ENCODE results near the gene TEAD1.

The TEAD1 gene

DNA sequence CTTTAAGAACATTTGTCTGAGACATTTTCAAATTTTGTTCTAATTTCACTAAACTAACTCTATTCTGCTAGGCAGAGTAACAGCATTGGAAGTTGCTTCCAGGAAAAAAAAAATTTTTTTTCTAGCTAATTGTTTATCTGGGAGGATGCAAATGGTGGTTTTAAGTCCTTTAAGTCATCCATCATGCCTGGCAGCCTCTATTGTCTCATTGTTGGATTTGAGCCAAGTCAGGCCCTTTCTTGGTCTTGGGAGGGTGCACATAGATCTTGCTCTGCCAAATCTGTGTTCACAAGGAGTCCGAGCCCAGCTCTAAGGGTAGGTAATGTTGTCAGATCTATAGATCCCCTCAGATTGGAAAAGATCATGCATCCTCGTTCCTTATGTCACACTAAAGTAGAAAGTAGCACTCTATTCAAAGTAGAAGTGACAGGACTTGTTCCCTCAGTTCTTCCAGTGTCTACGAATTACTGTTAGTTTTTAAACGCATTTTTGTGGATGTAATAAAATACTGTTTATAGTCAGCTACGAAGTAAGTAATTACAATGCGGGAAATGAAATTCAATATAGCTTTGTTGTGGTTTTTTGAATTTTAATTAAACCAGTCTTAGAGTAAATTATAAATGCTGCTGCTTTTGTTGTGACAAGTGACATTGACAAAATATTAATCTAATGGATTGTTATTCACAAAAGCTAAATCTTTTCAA is 168.9 kb downstream of the TEAD1 start:
- DNase-seq (ENCODE audit: low read depth), result peak; percentile 72
- TF ChIP-seq, protein P1, sequence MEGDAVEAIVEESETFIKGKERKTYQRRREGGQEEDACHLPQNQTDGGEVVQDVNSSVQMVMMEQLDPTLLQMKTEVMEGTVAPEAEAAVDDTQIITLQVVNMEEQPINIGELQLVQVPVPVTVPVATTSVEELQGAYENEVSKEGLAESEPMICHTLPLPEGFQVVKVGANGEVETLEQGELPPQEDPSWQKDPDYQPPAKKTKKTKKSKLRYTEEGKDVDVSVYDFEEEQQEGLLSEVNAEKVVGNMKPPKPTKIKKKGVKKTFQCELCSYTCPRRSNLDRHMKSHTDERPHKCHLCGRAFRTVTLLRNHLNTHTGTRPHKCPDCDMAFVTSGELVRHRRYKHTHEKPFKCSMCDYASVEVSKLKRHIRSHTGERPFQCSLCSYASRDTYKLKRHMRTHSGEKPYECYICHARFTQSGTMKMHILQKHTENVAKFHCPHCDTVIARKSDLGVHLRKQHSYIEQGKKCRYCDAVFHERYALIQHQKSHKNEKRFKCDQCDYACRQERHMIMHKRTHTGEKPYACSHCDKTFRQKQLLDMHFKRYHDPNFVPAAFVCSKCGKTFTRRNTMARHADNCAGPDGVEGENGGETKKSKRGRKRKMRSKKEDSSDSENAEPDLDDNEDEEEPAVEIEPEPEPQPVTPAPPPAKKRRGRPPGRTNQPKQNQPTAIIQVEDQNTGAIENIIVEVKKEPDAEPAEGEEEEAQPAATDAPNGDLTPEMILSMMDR (IDR thresholded peaks at IDR 0.05; ENCODE audit: insufficient read depth, low read depth, low read length, missing control alignments), result no peak
- H3K4me3 ChIP-seq (ENCODE audit: low read length), result no peak overlapping the region

DNA sequence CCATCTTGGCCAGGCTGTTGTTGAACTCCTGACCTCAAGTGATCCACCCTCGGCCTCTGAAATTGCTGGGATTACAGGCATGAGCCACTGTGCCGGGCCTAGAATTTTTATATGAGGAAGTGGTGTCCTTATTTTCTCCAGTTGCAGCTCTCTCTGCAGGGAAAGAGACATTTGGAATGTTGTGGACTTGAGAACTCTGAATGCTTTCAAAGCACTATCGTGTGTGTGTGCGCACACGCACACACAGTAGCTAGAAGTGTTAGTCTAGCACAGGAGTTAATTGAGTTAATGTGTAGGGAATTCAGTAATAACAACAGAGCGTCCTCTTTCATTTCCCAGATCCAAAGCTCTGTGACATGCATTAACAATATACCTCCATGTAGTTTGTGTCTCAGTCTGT is 170.9 kb downstream of the TEAD1 start:
- TF ChIP-seq, protein P1 (IDR thresholded peaks at IDR 0.05; ENCODE audit: insufficient read depth, low read depth, low read length, missing control alignments), result no peak
- no peak overlapping the region for H3K4me3 ChIP-seq (ENCODE audit: low read length)
- DNase-seq (ENCODE audit: low read depth), result no peak

DNA sequence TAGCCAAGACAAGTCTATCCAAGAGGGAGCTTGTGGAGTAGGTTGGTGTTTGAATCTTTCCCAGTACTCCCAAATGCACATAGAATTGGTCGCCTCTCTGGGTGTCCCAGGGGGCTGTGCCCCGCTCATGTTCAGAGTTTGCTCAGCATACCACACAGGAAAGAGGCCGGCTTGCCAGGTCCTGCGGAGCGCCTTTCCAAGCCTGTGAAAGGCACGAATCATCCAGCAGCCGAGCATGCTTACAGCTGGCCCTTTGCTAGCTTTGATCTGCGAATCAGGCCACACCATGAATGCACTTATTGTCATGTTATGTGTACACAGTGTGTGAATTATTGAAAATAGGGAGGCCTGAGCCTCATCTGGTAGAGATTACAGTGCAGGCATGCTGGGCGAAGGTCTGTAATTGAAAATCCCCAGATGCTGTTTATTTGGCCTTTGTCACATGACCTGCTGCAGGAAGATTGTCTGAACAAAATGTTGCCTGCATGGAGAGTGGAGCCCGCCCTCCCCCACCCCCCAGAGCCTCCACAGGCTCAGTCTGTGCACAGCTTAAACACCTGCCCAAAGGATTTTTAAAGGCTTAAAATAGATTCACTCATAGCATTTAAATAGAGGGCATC is 171.6 kb downstream of the TEAD1 start:
- no peak overlapping the region for H3K4me3 ChIP-seq (ENCODE audit: low read length)
- DNase-seq (ENCODE audit: low read depth), result no peak
- TF ChIP-seq, protein P1 (IDR thresholded peaks at IDR 0.05; ENCODE audit: insufficient read depth, low read depth, low read length, missing control alignments), result no peak

DNA sequence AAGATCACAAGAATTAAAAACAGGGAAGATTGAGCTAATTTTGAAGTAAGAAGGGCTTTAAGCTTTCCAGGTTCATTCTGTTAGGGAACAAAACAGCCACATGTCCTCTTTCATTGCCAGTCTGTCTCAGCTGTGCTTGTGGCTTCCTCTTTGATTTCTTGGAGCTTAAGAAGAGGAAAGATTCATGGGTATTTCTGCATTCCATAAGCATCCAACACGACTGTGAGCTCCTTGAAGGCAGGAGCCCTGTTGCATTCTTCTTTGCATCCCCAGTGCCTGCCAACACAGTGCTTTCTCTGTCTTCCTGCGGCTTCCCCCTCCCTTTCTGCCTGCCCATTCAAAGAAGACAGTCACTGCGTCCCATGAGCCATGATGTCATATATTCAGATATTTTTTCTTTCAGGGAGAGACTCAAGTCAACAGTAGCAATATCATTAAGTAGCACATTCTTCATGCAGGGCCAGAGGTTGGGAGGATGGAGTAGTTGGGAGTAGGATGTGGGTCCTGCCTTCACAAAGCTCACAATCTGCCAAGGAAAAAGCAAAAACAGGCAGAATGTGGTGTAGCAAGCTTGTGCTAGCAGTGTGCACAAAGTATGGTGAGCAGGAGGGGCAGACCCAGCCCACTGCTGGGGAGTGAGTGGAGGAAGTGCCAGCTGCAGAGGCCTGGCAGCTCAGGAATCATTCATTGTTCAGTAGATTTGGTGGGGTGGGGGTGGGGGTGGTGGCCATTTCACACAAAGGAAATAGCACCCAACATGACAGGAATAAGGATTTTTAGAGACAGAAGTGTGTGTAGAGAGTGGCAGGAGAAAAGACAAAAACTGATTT is 172.8 kb downstream of the TEAD1 start:
- DNase-seq (ENCODE audit: low read depth), result no peak
- H3K4me3 ChIP-seq (ENCODE audit: low read length), result no peak overlapping the region
- TF ChIP-seq, protein P1 (IDR thresholded peaks at IDR 0.05; ENCODE audit: insufficient read depth, low read depth, low read length, missing control alignments), result no peak

DNA sequence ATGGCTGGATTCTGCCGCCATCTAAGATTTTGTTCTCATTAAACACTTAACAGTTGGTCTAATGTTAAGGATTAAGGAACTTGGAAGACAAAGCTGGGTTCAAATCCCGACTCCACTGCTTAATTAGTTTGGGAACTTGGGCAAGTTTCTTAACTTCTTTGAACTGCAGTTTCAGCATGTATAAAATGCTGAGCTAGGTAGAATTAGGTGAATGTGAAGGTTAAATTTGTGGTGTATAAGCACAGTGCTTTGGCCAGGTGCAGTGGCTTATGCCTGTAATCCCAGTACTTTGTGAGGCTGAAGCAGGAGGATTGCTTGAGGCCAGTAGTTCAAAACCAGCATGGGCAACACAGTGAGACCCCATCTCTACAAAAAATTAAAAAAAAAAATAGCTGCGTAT is 174.2 kb downstream of the TEAD1 start:
- no peak overlapping the region for H3K4me3 ChIP-seq (ENCODE audit: low read length)
- TF ChIP-seq, protein P1 (IDR thresholded peaks at IDR 0.05; ENCODE audit: insufficient read depth, low read depth, low read length, missing control alignments), result no peak
- no peak for DNase-seq (ENCODE audit: low read depth)

DNA sequence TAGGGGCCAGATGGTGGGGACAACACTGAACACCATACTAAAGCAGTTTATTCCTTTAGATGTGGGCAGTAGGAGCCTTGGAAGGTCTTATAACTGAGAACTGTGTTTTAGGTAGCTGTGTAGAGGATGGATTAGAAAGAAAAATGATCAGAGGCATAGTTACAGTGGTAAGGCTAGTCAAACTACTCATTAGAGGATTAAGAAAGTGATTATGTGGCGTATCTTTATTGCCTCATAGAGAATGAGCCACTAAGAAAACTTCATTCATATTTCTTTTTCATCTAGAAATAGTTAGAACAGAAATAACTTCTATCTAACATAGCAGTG is 179.1 kb downstream of the TEAD1 start:
- TF ChIP-seq, protein P1 (IDR thresholded peaks at IDR 0.05; ENCODE audit: insufficient read depth, low read depth, low read length, missing control alignments), result no peak
- no peak overlapping the region for H3K4me3 ChIP-seq (ENCODE audit: low read length)
- no peak for DNase-seq (ENCODE audit: low read depth)

All from epithelial cell of esophagus (primary cell).